Mesenchymal stem cell (in vitro differentiated cells and primary cell): Measurements from ENCODE around the gene KIF25.

Experiments
- DNase-seq: peaks from one replicate; pipeline ENCODE4 v3.0.0-alpha.2; 2013
- H2AFZ ChIP-seq: one replicate; pipeline ENCODE4 v1.6.1; 2013; ENCODE audit warnings: low read depth, mild to moderate bottlenecking, control low read depth, inconsistent platforms, low read length, moderate library complexity
- H2AK5ac ChIP-seq: 2 replicates; pipeline ENCODE4 v1.6.1; 2013; ENCODE audit warnings: low read length, moderate library complexity, mild to moderate bottlenecking, inconsistent platforms; ENCODE audit not compliant: severe bottlenecking
- H2BK120ac ChIP-seq: one replicate; pipeline ENCODE4 v1.6.1; 2013; ENCODE audit warnings: low read depth, mild to moderate bottlenecking, inconsistent platforms, low read length, moderate library complexity
- H2BK12ac ChIP-seq, 2 experiments: one replicate each; pipeline ENCODE4 v1.6.1; 2013; ENCODE audit warnings: inconsistent platforms in 2 of 2, low read length in 2 of 2, mild to moderate bottlenecking in 2 of 2, moderate library complexity in 2 of 2, control low read depth in 1 of 2
- H2BK15ac ChIP-seq: one replicate; pipeline ENCODE4 v1.6.1; 2013; ENCODE audit warnings: mild to moderate bottlenecking, low read depth, inconsistent platforms; ENCODE audit not compliant: poor library complexity, severe bottlenecking
- H2BK5ac ChIP-seq: 2 replicates; pipeline ENCODE4 v1.6.1; 2013; ENCODE audit warnings: low read depth, mild to moderate bottlenecking, low read length, control low read depth, inconsistent platforms; ENCODE audit not compliant: poor library complexity, severe bottlenecking
- H3K14ac ChIP-seq, 2 experiments: one replicate each; pipeline ENCODE4 v1.6.1; 2013; ENCODE audit warnings: inconsistent platforms in 2 of 2, low read length in 2 of 2, control low read depth in 1 of 2, mild to moderate bottlenecking in 1 of 2, moderate library complexity in 1 of 2
- H3K18ac ChIP-seq, 2 experiments: one replicate each; pipeline ENCODE4 v1.6.1; 2013; ENCODE audit warnings: inconsistent platforms in 2 of 2, low read length in 2 of 2, control low read depth in 1 of 2, low read depth in 1 of 2, mild to moderate bottlenecking in 1 of 2
- H3K23ac ChIP-seq, 2 experiments: one replicate each; pipeline ENCODE4 v1.6.1; 2013; ENCODE audit warnings: inconsistent platforms in 2 of 2, low read length in 2 of 2, mild to moderate bottlenecking in 2 of 2, moderate library complexity in 2 of 2, control low read depth in 1 of 2
- H3K27ac ChIP-seq: 2 replicates; pipeline ENCODE4 v1.5.1; 2013; ENCODE audit warnings: mild to moderate bottlenecking, moderate library complexity, low read length, control low read depth, inconsistent platforms; ENCODE audit not compliant: poor library complexity, severe bottlenecking
- H3K27me3 ChIP-seq, 2 experiments: 2 replicates each; pipeline versions ENCODE4 v1.6.1 to v1.7.0; 2013; ENCODE audit warnings: low read length in 2 of 2, mild to moderate bottlenecking in 2 of 2, moderate library complexity in 2 of 2, control low read depth in 1 of 2, inconsistent platforms in 1 of 2; ENCODE audit not compliant: control insufficient read depth in 1 of 2, insufficient read depth in 1 of 2
- H3K36me3 ChIP-seq, 2 experiments: 2 replicates each; pipeline versions ENCODE4 v1.6.1 to v1.7.0; 2013; ENCODE audit warnings: low read length in 2 of 2, control low read depth in 1 of 2, inconsistent platforms in 1 of 2, low read depth in 1 of 2, mild to moderate bottlenecking in 1 of 2; ENCODE audit not compliant: insufficient read depth in 2 of 2, control insufficient read depth in 1 of 2
- H3K4ac ChIP-seq, 2 experiments: one replicate each; pipeline ENCODE4 v1.6.1; 2013; ENCODE audit warnings: inconsistent platforms in 2 of 2, low read length in 2 of 2, mild to moderate bottlenecking in 2 of 2, moderate library complexity in 2 of 2, control low read depth in 1 of 2, low read depth in 1 of 2
- H3K4me1 ChIP-seq: 2 replicates; pipeline ENCODE4 v1.6.1; 2013; ENCODE audit warnings: low read depth, low read length, control low read depth; ENCODE audit not compliant: control insufficient read depth, insufficient read depth
- H3K4me2 ChIP-seq: 2 replicates; pipeline ENCODE4 v1.6.1; 2013; ENCODE audit warnings: low read length, mild to moderate bottlenecking, inconsistent platforms; ENCODE audit not compliant: poor library complexity, severe bottlenecking
- H3K4me3 ChIP-seq, 2 experiments: 2 replicates each; pipeline versions ENCODE4 v1.5.1 to v1.7.0; 2013; ENCODE audit warnings: low read length in 2 of 2, mild to moderate bottlenecking in 2 of 2, control low read depth in 1 of 2, low read depth in 1 of 2; ENCODE audit not compliant: insufficient read depth in 1 of 2
- H3K79me1 ChIP-seq: replicated peaks from 2 replicates; pipeline ENCODE4 v1.6.1; 2013; ENCODE audit warnings: mild to moderate bottlenecking, control low read depth, low read length, inconsistent platforms; ENCODE audit not compliant: poor library complexity, severe bottlenecking
- H3K9ac ChIP-seq: 2 replicates; pipeline ENCODE4 v1.7.0; 2013; ENCODE audit warnings: mild to moderate bottlenecking, low read length, moderate library complexity
- H3K9me3 ChIP-seq: 2 replicates; pipeline ENCODE4 v1.7.0; 2013; ENCODE audit warnings: mild to moderate bottlenecking, low read length; ENCODE audit not compliant: control insufficient read depth
- H4K8ac ChIP-seq: one replicate; pipeline ENCODE4 v1.6.1; 2013; ENCODE audit warnings: inconsistent platforms, mild to moderate bottlenecking, low read length, moderate library complexity
- H4K91ac ChIP-seq: one replicate; pipeline ENCODE4 v1.6.1; 2013; ENCODE audit warnings: mild to moderate bottlenecking, low read length, inconsistent platforms
- WGBS: methylation state at CpG from one replicate; pipeline ENCODE4 v1.1.7; 2013; ENCODE audit warnings: mixed read lengths; 5-methylcytosine and 5-hydroxymethylcytosine counted together

Gene KIF25

GRCh38 chr6:168058691-168059551, 61.5 kb downstream of the KIF25 start:
- Histone ChIP-seq H3K18ac (no peak overlapping the region), H3K27ac (no peak overlapping the region), H3K23ac (no peak overlapping the region), H2AFZ (no peak overlapping the region), H2AK5ac (no peak overlapping the region), H3K4me3 (no peak overlapping the region), H3K14ac (no peak overlapping the region), H3K27me3 (no peaks in the 10 kb centered on the region), H2BK5ac (no peak overlapping the region), H3K9ac (no peak overlapping the region), H3K36me3 (no peaks in the 10 kb centered on the region), H3K4ac (no peak overlapping the region), H3K79me1 (no peaks in the 10 kb centered on the region), H3K9me3 (no peaks in the 10 kb centered on the region), H4K91ac (no peak overlapping the region), H2BK15ac (no peak overlapping the region), H3K4me2 (no peak overlapping the region), H3K4me1 (peaks cover 7% of the 10 kb centered on the region), H4K8ac (no peak overlapping the region), H2BK12ac (no peak overlapping the region), H2BK120ac (no peak overlapping the region)
- WGBS = 89% methylated on average over 30 of the region's 30 CpGs
- DNase-seq = no peak

- 72% methylated on average over 12 of the region's 12 CpGs for WGBS
- Histone ChIP-seq H3K4ac (peak overlapping the region in 1 of 2 experiments; percentile 35), H2BK5ac (no peak overlapping the region), H4K91ac (peak overlapping the region; percentile 67), H3K23ac (no peak overlapping the region), H3K18ac (peak overlapping the region; percentile 46 to 57), H2BK120ac (no peak overlapping the region), H3K4me3 (no peak overlapping the region), H3K9me3 (no peaks in the 10 kb centered on the region), H2AFZ (peak overlapping the region; percentile 7), H3K79me1 (no peaks in the 10 kb centered on the region), H4K8ac (peak overlapping the region; percentile 87), H3K9ac (no peak overlapping the region), H3K36me3 (no peaks in the 10 kb centered on the region), H3K4me1 (peaks cover 7% of the 10 kb centered on the region), H3K14ac (no peak overlapping the region), H3K27ac (no peak overlapping the region), H3K4me2 (no peak overlapping the region), H2BK15ac (peak overlapping the region; percentile 12), H2BK12ac (peak overlapping the region in 1 of 2 experiments; percentile 45), H2AK5ac (no peak overlapping the region), H3K27me3 (no peaks in the 10 kb centered on the region)
- DNase-seq = peak; percentile 75
Observed at GRCh38 chr6:168060521-168060931, 63.1 kb downstream of the KIF25 start.

- no peak overlapping the region for H3K27ac ChIP-seq
- 93% methylated on average over 28 of the region's 29 CpGs for WGBS
- H3K23ac ChIP-seq = no peak overlapping the region
Observed at GRCh38 chr6:168061269-168062210, 64.1 kb downstream of the KIF25 start.

More at GRCh38 chr6:168061269-168062210, 64.1 kb downstream of the KIF25 start:
- Histone ChIP-seq H3K4me1 (peaks cover 7% of the 10 kb centered on the region), H3K18ac (no peak overlapping the region), H3K14ac (peak overlapping the region in 1 of 2 experiments; percentile 81), H2BK120ac (peak overlapping the region; percentile 4), H4K91ac (peak overlapping the region; percentile 34), H3K4me3 (no peak overlapping the region), H2BK12ac (no peak overlapping the region), H3K4me2 (no peak overlapping the region), H2BK5ac (no peak overlapping the region), H3K9me3 (no peaks in the 10 kb centered on the region), H2AK5ac (no peak overlapping the region), H2AFZ (no peak overlapping the region), H3K27me3 (peaks cover 0 to 3% of the 10 kb centered on the region in 2 experiments), H3K9ac (no peak overlapping the region), H2BK15ac (no peak overlapping the region), H3K79me1 (no peaks in the 10 kb centered on the region), H4K8ac (no peak overlapping the region), H3K4ac (no peak overlapping the region), H3K36me3 (no peaks in the 10 kb centered on the region)
- no peak for DNase-seq
